PC-9 (cell line): Measurements from ENCODE around the gene FGFR2.

Source experiments
- CTCF ChIP-seq: fragments of 200-600 bp; sonication (generic); conservative IDR thresholded peaks from 2 replicates; pipeline ENCODE4 v1.6.1; 2017; ENCODE audit warnings: mixed run types, antibody characterized with exemption, mild to moderate bottlenecking, moderate library complexity
- EZH2 ChIP-seq: fragments of 200-600 bp; sonication (generic); IDR thresholded peaks from 2 replicates; pipeline ENCODE4 v1.8.0; 2017; ENCODE audit warnings: antibody characterized with exemption, low read depth

DNA sequence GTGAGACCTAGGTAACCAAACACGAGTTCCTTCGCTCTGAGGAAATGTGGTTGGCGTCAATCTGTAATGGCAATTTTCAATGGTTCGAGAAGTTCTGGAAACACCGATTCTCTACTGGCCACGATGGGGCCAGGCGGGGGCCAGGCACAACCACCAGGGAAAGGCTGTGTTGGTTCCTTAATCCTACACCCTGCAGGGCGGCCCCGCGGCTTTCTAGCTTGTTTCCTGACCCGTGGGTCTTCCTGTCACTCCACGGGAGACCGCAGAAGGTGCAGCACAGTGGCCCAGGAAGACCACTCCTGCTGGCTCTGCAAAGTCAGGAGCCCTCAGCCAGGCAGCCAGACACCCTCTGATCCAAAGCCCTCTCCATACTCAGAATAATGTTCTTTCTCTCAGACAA is 113.4 kb downstream of the FGFR2 start:
- TF ChIP-seq CTCF, result no peak
- TF ChIP-seq EZH2, result no peak
